ENCODE data around the gene ATP13A1. TPM values are rescaled to one million over a fixed set of nuclear protein-coding genes. Genes with fewer than 3 reads are reported as not detected.
"Not testable (repeated sequence)": the region's sequence is repeated elsewhere in the genome, so short reads cannot be mapped to it uniquely, and the experiment has no call there.

ATP13A1 gene
- total RNA-seq, 1 experiment from 2014 or later = 48.5 TPM

GRCh38 chr19:19610376-19611202 is 52.9 kb downstream of the ATP13A1 start:
- Histone ChIP-seq H2AFZ (ENCODE audit: low read length) (no peak overlapping the region), H4K20me1 (ENCODE audit: low read length) (no peaks in the 10 kb centered on the region), H3K4me3 (ENCODE audit: low read length) (no peak overlapping the region), H3F3A (ENCODE audit: low read length, unreplicated experiment) (no peaks in the 10 kb centered on the region), H3K9me2 (replicated peaks; ENCODE audit: low read length) (no peaks in the 10 kb centered on the region), H3K79me2 (ENCODE audit: low read length) (peaks cover 36% of the 10 kb centered on the region), H3K4me2 (ENCODE audit: low read length) (no peak overlapping the region), H3K9me3 (ENCODE audit: low read length) (no peaks in the 10 kb centered on the region), H3K9ac (ENCODE audit: low read length) (no peak overlapping the region), H3K27ac (ENCODE audit: low read length) (no peak overlapping the region), H3K4me1 (ENCODE audit: insufficient read depth, low read length) (peaks cover 42% of the 10 kb centered on the region), H3K36me3 (ENCODE audit: low read depth, low read length) (no peaks in the 10 kb centered on the region), H3K27me3 (ENCODE audit: low read length) (no peaks in the 10 kb centered on the region)
- CTCF ChIA-PET = no interaction called here
- no peak for ATAC-seq
- BruUV-seq (replicated peaks) = no TSS peak
- POLR2A ChIA-PET (ENCODE audit: unreplicated experiment) = no interaction called here
- DNase-seq = no peak
- TF ChIP-seq CTCF (conservative IDR thresholded peaks at IDR 0.05; ENCODE audit: low read depth, low read length) = no peak
- TF ChIP-seq EZH2 (IDR thresholded peaks at IDR 0.05; ENCODE audit: low read length, unreplicated experiment) = no peak
- TF ChIP-seq EZH2phosphoT487 (IDR thresholded peaks at IDR 0.05; ENCODE audit: borderline replicate concordance, low read length) = no peak
- intact Hi-C loops (cut with micrococcal nuclease) = no loop called here

DNA sequence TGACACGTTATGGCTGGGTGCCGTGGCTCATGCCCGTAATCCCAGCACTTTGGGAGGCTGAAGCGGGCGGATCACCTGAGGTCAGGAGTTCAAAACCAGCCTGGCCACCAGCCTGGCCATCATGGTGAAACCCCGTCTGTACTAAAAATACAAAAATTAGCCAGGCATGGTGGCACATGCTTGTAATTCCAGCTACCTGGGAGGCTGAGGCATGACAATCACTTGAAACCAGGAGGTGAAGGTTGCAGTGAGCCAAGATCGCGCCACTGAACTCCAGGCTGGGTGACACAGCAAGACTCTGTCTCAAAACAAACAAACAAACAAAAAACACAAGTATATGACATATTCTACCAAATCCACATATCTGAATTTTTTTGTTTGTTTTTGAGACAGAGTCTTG is 56.8 kb downstream of the ATP13A1 start:
- peaks cover 14% of the 10 kb centered on the region for H3K4me1 ChIP-seq (ENCODE audit: insufficient read depth, low read length)
- peak overlapping the region; percentile 66 for H3K4me2 ChIP-seq (ENCODE audit: low read length)
- intact Hi-C loops (cut with micrococcal nuclease); CTCF ChIA-PET; H3K9me2 ChIP-seq (replicated peaks; ENCODE audit: low read length); H4K20me1 ChIP-seq (ENCODE audit: low read length); H3K9me3 ChIP-seq (ENCODE audit: low read length); H2AFZ ChIP-seq (ENCODE audit: low read length); DNase-seq; H3F3A ChIP-seq (ENCODE audit: low read length, unreplicated experiment); ATAC-seq; H3K27me3 ChIP-seq (ENCODE audit: low read length); POLR2A ChIA-PET (ENCODE audit: unreplicated experiment); H3K36me3 ChIP-seq (ENCODE audit: low read depth, low read length); BruUV-seq (replicated peaks); H3K4me3 ChIP-seq (ENCODE audit: low read length): not testable (repeated sequence)
- peak overlapping the region; percentile 85 for H3K27ac ChIP-seq (ENCODE audit: low read length)
- peaks cover 12% of the 10 kb centered on the region; the same call in 1 of the 2 replicates for H3K79me2 ChIP-seq (ENCODE audit: low read length)
- peak overlapping the region; percentile 19; the same call in 1 of the 2 replicates for H3K9ac ChIP-seq (ENCODE audit: low read length)

GRCh38 chr19:19606021-19606420 is 57.5 kb downstream of the ATP13A1 start:
- Histone ChIP-seq H3K27me3 (ENCODE audit: low read length) (no peaks in the 10 kb centered on the region), H2AFZ (ENCODE audit: low read length) (no peak overlapping the region), H3K79me2 (ENCODE audit: low read length) (peaks cover 10% of the 10 kb centered on the region; the same call in 1 of the 2 replicates), H3K4me1 (ENCODE audit: insufficient read depth, low read length) (peaks cover 14% of the 10 kb centered on the region), H3K4me3 (ENCODE audit: low read length) (no peak overlapping the region), H3F3A (ENCODE audit: low read length, unreplicated experiment) (no peaks in the 10 kb centered on the region), H4K20me1 (ENCODE audit: low read length) (no peaks in the 10 kb centered on the region), H3K9me3 (ENCODE audit: low read length) (no peaks in the 10 kb centered on the region), H3K27ac (ENCODE audit: low read length) (peak overlapping the region; percentile 85), H3K4me2 (ENCODE audit: low read length) (peak overlapping the region; percentile 66), H3K9ac (ENCODE audit: low read length) (peak overlapping the region; percentile 59), H3K36me3 (ENCODE audit: low read depth, low read length) (no peaks in the 10 kb centered on the region), H3K9me2 (replicated peaks; ENCODE audit: low read length) (no peaks in the 10 kb centered on the region)
- BruUV-seq (replicated peaks) = no TSS peak
- POLR2A ChIA-PET (ENCODE audit: unreplicated experiment) = interaction anchor here (0.6 to 0.7 kb wide), 2 partner anchors 23 to 76 kb away, joined by 3 to 16 read pairs; no protein-coding TSS in a partner anchor
- intact Hi-C loops (cut with micrococcal nuclease) = no loop called here
- TF ChIP-seq EZH2phosphoT487 (IDR thresholded peaks at IDR 0.05; ENCODE audit: borderline replicate concordance, low read length) (no peak), EZH2 (IDR thresholded peaks at IDR 0.05; ENCODE audit: low read length, unreplicated experiment) (no peak), CTCF (conservative IDR thresholded peaks at IDR 0.05; ENCODE audit: low read depth, low read length) (no peak)
- ATAC-seq (peak; percentile 97), DNase-seq (peak; percentile 95)
- CTCF ChIA-PET = no interaction called here

All from PC-3 (cell line).